KOPT-K1 (cell line): Measurements from ENCODE around the gene CRYL1.

Experiments
- H3K27ac ChIP-seq: fragments of 200-600 bp; sonication (generic); 2 replicates; pipeline ENCODE4 v1.5.1; 2016; ENCODE audit warnings: antibody characterized with exemption, mild to moderate bottlenecking, low read depth, low read length; ENCODE audit not compliant: poor library complexity, severe bottlenecking
- H3K36me3 ChIP-seq: fragments of 200-600 bp; sonication (generic); 2 replicates; pipeline ENCODE4 v1.5.1; 2017; ENCODE audit warnings: antibody characterized with exemption, mild to moderate bottlenecking, low read length, moderate library complexity; ENCODE audit not compliant: insufficient read depth
- H3K9me3 ChIP-seq: fragments of 200-600 bp; sonication (generic); 2 replicates; pipeline ENCODE4 v1.5.1; 2017; ENCODE audit warnings: antibody characterized with exemption, low read length, mild to moderate bottlenecking; ENCODE audit not compliant: insufficient read depth, poor library complexity, severe bottlenecking

Gene CRYL1

DNA sequence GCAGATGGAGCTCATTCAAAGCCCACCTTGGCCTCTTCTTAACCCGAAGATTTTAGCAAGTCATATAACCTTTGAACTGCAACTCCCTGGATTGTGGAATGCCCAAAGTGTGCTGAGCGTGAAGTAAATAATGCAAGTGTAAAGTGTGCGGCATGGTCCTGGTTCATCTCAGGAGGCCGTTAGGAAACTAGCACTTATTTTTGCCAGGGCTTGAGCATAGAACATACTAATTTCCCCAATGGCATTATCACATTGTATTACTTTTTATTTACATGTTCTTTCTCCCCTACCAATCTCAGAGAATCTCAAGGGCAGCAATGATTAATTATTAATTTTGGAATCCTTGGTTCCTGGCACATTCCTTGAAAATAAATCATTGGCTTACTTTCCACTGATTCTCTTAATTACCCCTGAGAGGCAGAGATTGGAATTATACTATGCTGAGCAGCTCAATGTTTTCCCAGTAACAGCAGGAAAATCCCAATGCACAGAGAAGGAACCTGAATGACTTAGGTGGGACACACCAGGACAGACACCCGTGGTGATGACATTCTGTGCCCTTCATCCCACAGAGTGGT lies 164.7 kb downstream of the CRYL1 start:
- Histone ChIP-seq H3K36me3 (no peaks in the 10 kb centered on the region), H3K27ac (no peak overlapping the region), H3K9me3 (no peaks in the 10 kb centered on the region)

- no peaks in the 10 kb centered on the region for H3K36me3 ChIP-seq
Observed at GRCh38 chr13:20360041-20360491, 165.6 kb downstream of the CRYL1 start.

DNA sequence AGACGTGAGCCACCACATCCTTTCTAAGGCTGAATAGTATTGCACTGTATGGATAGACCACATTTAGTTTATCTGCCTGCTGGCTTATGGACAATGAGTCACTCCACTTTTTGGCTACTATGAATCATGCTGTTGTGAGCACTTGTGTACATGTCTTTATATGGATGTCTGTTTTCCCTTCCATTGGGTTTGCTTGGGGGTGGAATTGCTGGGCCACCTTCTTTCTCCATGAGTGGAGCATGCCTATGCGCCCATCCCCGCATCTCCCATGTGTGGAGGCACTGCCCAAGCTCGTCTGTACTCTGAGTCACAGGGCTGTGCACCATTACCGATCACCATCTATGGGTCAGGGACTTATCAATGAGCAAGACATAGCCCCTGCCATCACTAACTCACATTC lies 166.3 kb downstream of the CRYL1 start:
- H3K36me3 ChIP-seq: no peaks in the 10 kb centered on the region
- no peak overlapping the region for H3K27ac ChIP-seq
- no peaks in the 10 kb centered on the region for H3K9me3 ChIP-seq

More at GRCh38 chr13:20360041-20360491, 165.6 kb downstream of the CRYL1 start:
- Histone ChIP-seq H3K9me3 (no peaks in the 10 kb centered on the region), H3K27ac (no peak overlapping the region)

- Histone ChIP-seq H3K27ac (no peak overlapping the region), H3K9me3 (no peaks in the 10 kb centered on the region), H3K36me3 (no peaks in the 10 kb centered on the region)
Observed at GRCh38 chr13:20358022-20358421, 167.6 kb downstream of the CRYL1 start.

DNA sequence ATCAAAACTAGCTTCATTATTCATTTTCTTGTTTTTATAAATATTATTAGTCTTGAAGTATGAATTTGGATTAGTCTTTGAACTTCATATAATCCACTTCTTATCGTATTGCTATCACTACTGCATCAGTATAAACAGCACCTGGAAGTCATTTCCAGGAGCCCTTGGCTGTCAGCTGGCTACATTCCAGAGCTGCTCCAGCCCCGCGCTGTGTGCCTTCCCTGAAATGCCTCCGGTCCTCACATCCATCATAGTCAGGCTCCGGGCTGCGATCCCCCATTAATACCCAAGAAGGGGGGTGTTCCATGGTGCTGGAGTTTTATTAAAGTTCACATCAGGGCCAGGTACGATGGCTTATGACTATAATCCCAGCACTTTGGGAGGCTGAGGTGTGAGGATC lies 169.2 kb downstream of the CRYL1 start:
- Histone ChIP-seq H3K36me3 (no peaks in the 10 kb centered on the region), H3K27ac (no peak overlapping the region), H3K9me3 (no peaks in the 10 kb centered on the region)

DNA sequence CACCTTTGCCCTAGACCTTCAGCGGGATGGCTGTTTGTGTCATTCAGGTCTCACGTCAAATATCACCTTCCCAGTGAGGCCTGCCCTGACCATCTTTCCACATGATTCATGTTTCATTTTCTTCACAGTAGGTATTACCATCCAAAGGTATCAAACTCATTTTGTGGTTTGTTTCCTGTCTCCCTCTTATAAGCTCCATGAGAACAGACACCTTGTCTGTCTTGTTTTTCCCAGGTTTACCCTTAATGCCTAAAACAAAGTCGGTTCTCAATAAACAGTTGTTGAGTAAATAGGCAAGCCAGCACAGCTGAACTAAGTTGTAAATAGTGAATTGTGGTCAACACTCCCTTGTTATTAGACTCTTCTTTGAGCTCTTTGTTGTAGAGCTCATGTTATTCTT lies 170.9 kb downstream of the CRYL1 start:
- Histone ChIP-seq H3K36me3 (no peaks in the 10 kb centered on the region), H3K9me3 (no peaks in the 10 kb centered on the region)

GRCh38 chr13:20353973-20354372 lies 171.7 kb downstream of the CRYL1 start:
- Histone ChIP-seq H3K9me3 (no peaks in the 10 kb centered on the region), H3K27ac (no peak overlapping the region), H3K36me3 (no peaks in the 10 kb centered on the region)

More for the DNA sequence above, 170.9 kb downstream of the CRYL1 start:
- no peak overlapping the region for H3K27ac ChIP-seq
